ENCODE results near the gene SFTPA1.

SFTPA1 gene

GRCh38 chr10:79610601-79611191 is at the start of gene SFTPA1:
Gene SFTPA1, plus strand, starts transcription at chr10:79610939. Its CDS starts 887 bp downstream, at chr10:79611826.
- no peak for DNase-seq
- Histone ChIP-seq H3K36me3 (ENCODE audit: insufficient read depth, low read length) (no peaks in the 10 kb centered on the region), H4K20me1 (ENCODE audit: insufficient read depth, low read length) (no peaks in the 10 kb centered on the region), H3K4me1 (ENCODE audit: insufficient read depth, low read length) (no peaks in the 10 kb centered on the region), H3K9ac (ENCODE audit: low read depth, low read length) (no peak within 1 kb of the TSS), H3K4me3 (ENCODE audit: low read depth in 1 of 2, low read length in 2 of 2) (no peak within 1 kb of the TSS), H2AFZ (ENCODE audit: low read depth, low read length) (no peak within 1 kb of the TSS), H3K27ac (ENCODE audit: low read length) (no peak within 1 kb of the TSS), H3K27me3 (ENCODE audit: insufficient read depth, low read length, poor library complexity) (no peaks in the 10 kb centered on the region), H3K4me2 (ENCODE audit: insufficient read depth, low read length) (no peak within 1 kb of the TSS), H3K9me3 (ENCODE audit: insufficient read depth, low read length, severe bottlenecking) (no peaks in the 10 kb centered on the region), H3K79me2 (ENCODE audit: insufficient read depth, low read length) (no peaks in the 10 kb centered on the region)
- ATAC-seq (ENCODE audit: insufficient read depth, low read depth): peak; percentile 53; the same call in 1 of the 3 replicates
- TF ChIP-seq, protein P1, sequence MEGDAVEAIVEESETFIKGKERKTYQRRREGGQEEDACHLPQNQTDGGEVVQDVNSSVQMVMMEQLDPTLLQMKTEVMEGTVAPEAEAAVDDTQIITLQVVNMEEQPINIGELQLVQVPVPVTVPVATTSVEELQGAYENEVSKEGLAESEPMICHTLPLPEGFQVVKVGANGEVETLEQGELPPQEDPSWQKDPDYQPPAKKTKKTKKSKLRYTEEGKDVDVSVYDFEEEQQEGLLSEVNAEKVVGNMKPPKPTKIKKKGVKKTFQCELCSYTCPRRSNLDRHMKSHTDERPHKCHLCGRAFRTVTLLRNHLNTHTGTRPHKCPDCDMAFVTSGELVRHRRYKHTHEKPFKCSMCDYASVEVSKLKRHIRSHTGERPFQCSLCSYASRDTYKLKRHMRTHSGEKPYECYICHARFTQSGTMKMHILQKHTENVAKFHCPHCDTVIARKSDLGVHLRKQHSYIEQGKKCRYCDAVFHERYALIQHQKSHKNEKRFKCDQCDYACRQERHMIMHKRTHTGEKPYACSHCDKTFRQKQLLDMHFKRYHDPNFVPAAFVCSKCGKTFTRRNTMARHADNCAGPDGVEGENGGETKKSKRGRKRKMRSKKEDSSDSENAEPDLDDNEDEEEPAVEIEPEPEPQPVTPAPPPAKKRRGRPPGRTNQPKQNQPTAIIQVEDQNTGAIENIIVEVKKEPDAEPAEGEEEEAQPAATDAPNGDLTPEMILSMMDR (IDR thresholded peaks at IDR 0.05; ENCODE audit: borderline replicate concordance, extremely low read depth, low read length, poor library complexity, severe bottlenecking): no peak
- no peak for TF ChIP-seq EZH2 (IDR thresholded peaks at IDR 0.05; ENCODE audit: borderline replicate concordance, low read depth, low read length, severe bottlenecking)

- Histone ChIP-seq H3K4me2 (ENCODE audit: insufficient read depth, low read length) (no peak overlapping the region), H3K4me3 (ENCODE audit: low read depth in 1 of 2, low read length in 2 of 2) (no peak overlapping the region), H3K27ac (ENCODE audit: low read length) (no peak overlapping the region), H3K9me3 (ENCODE audit: insufficient read depth, low read length, severe bottlenecking) (no peaks in the 10 kb centered on the region), H2AFZ (ENCODE audit: low read depth, low read length) (no peak overlapping the region), H3K9ac (ENCODE audit: low read depth, low read length) (no peak overlapping the region), H4K20me1 (ENCODE audit: insufficient read depth, low read length) (0 out of 2 replicates have a peak, but pooled peaks cover 6% of the 10 kb centered on the region), H3K79me2 (ENCODE audit: insufficient read depth, low read length) (no peaks in the 10 kb centered on the region), H3K4me1 (ENCODE audit: insufficient read depth, low read length) (no peaks in the 10 kb centered on the region), H3K27me3 (ENCODE audit: insufficient read depth, low read length, poor library complexity) (no peaks in the 10 kb centered on the region), H3K36me3 (ENCODE audit: insufficient read depth, low read length) (no peaks in the 10 kb centered on the region)
- DNase-seq: no peak
- TF ChIP-seq EZH2 (IDR thresholded peaks at IDR 0.05; ENCODE audit: borderline replicate concordance, low read depth, low read length, severe bottlenecking): no peak
- TF ChIP-seq, protein P1 (IDR thresholded peaks at IDR 0.05; ENCODE audit: borderline replicate concordance, extremely low read depth, low read length, poor library complexity, severe bottlenecking): no peak
- no peak for ATAC-seq (ENCODE audit: insufficient read depth, low read depth)
Measured at GRCh38 chr10:79561257-79561656, 49.5 kb upstream of the SFTPA1 start.

DNA sequence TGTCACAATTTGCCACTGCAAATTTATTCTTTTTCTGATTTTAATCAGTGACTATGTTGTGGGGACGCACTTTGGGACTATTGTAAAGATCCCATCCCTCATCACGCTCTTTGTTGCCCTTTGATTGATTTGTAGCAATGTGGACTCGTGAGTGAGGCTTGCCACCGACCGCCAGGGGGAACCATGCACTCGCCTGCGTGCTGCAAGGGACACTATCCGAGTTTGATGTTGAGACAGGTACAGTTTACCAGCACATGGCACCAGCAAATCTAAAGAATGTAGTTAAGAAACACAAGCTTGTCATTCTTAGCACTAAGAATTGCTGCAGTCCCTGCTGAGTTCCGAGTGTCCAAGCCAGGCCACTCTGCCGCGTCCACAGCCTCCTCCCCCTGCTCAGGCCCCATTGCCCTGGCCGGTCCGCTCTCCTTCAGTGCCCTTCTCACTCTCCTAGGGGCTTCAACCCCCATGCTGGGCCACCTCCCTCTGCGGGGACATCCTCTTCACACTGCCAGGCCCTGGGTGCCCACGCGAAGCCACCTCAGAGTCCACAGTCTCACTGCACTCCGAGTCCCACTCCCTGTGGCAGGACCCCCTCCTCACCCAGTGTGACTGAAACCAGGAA is 48.5 kb upstream of the SFTPA1 start:
- H3K4me2 ChIP-seq (ENCODE audit: insufficient read depth, low read length): no peak overlapping the region
- no peak overlapping the region for H2AFZ ChIP-seq (ENCODE audit: low read depth, low read length)
- no peaks in the 10 kb centered on the region for H3K79me2 ChIP-seq (ENCODE audit: insufficient read depth, low read length)
- peak; percentile 77 for ATAC-seq (ENCODE audit: insufficient read depth, low read depth)
- H3K4me1 ChIP-seq (ENCODE audit: insufficient read depth, low read length): no peaks in the 10 kb centered on the region
- H3K36me3 ChIP-seq (ENCODE audit: insufficient read depth, low read length): no peaks in the 10 kb centered on the region
- no peaks in the 10 kb centered on the region for H3K9me3 ChIP-seq (ENCODE audit: insufficient read depth, low read length, severe bottlenecking)
- no peak for TF ChIP-seq EZH2 (IDR thresholded peaks at IDR 0.05; ENCODE audit: borderline replicate concordance, low read depth, low read length, severe bottlenecking)
- TF ChIP-seq, protein P1 (IDR thresholded peaks at IDR 0.05; ENCODE audit: borderline replicate concordance, extremely low read depth, low read length, poor library complexity, severe bottlenecking): peak; percentile 68
- H4K20me1 ChIP-seq (ENCODE audit: insufficient read depth, low read length): 0 out of 2 replicates have a peak, but pooled peaks cover 6% of the 10 kb centered on the region
- H3K4me3 ChIP-seq (ENCODE audit: low read depth in 1 of 2, low read length in 2 of 2): no peak overlapping the region
- H3K9ac ChIP-seq (ENCODE audit: low read depth, low read length): no peak overlapping the region
- H3K27ac ChIP-seq (ENCODE audit: low read length): no peak overlapping the region
- H3K27me3 ChIP-seq (ENCODE audit: insufficient read depth, low read length, poor library complexity): no peaks in the 10 kb centered on the region
- DNase-seq: peak; percentile 51

Measured in DND-41 (cell line).